Measurements from ENCODE around the gene SPDYE5.
A peak's percentile ranks its signal among the peaks of the same experiment; 100 is the strongest.
"Not testable (repeated sequence)": the region's sequence is repeated elsewhere in the genome, so short reads cannot be mapped to it uniquely, and the experiment has no call there.

The SPDYE5 gene

GRCh38 chr7:75492020-75492419 is at the start of gene SPDYE5:
Gene SPDYE5 (plus strand): TSS chr7:75492320. CDS start chr7:75494048, 1,728 bp downstream.
- peak within 1 kb of the TSS; percentile 73 for H3K27ac ChIP-seq
- not testable (repeated sequence) for H3K4me3 ChIP-seq (ENCODE audit: low read depth in 1 of 2, low read length in 1 of 2); H3K4me1 ChIP-seq (ENCODE audit: control insufficient read depth in 1 of 2, insufficient read depth in 1 of 2, low read depth in 1 of 2, low read length in 1 of 2); H3K27me3 ChIP-seq; H3K9me3 ChIP-seq; H3K36me3 ChIP-seq

- Histone ChIP-seq H3K4me3 (ENCODE audit: low read depth in 1 of 2, low read length in 1 of 2) (peak overlapping the region; percentile 60 to 71), H3K36me3 (peaks cover 33% of the 10 kb centered on the region), H3K27ac (peak overlapping the region; percentile 82)
- not testable (repeated sequence) for H3K4me1 ChIP-seq (ENCODE audit: control insufficient read depth in 1 of 2, insufficient read depth in 1 of 2, low read depth in 1 of 2, low read length in 1 of 2); H3K9me3 ChIP-seq; H3K27me3 ChIP-seq
These were observed 49.5 kb upstream of the SPDYE5 start for GRCh38 chr7:75442465-75443111.

GRCh38 chr7:75449946-75450345 is 42.2 kb upstream of the SPDYE5 start:
- not testable (repeated sequence) for H3K36me3 ChIP-seq; H3K27ac ChIP-seq; H3K9me3 ChIP-seq; H3K4me3 ChIP-seq (ENCODE audit: low read depth in 1 of 2, low read length in 1 of 2); H3K27me3 ChIP-seq; H3K4me1 ChIP-seq (ENCODE audit: control insufficient read depth in 1 of 2, insufficient read depth in 1 of 2, low read depth in 1 of 2, low read length in 1 of 2)

- H3K27me3 ChIP-seq; H3K27ac ChIP-seq; H3K36me3 ChIP-seq; H3K4me3 ChIP-seq (ENCODE audit: low read depth in 1 of 2, low read length in 1 of 2); H3K9me3 ChIP-seq: not testable (repeated sequence)
- peaks cover 12 to 13% of the 10 kb centered on the region in 2 experiments for H3K4me1 ChIP-seq (ENCODE audit: control insufficient read depth in 1 of 2, insufficient read depth in 1 of 2, low read depth in 1 of 2, low read length in 1 of 2)
These were observed 39.6 kb upstream of the SPDYE5 start for GRCh38 chr7:75452494-75452955.

- H3K36me3 ChIP-seq; H3K9me3 ChIP-seq; H3K27me3 ChIP-seq; H3K4me3 ChIP-seq (ENCODE audit: low read depth in 1 of 2, low read length in 1 of 2): not testable (repeated sequence)
- Histone ChIP-seq H3K4me1 (ENCODE audit: control insufficient read depth in 1 of 2, insufficient read depth in 1 of 2, low read depth in 1 of 2, low read length in 1 of 2) (peaks cover 20 to 26% of the 10 kb centered on the region in 2 experiments), H3K27ac (peak overlapping the region; percentile 81)
These were observed 35.7 kb upstream of the SPDYE5 start for GRCh38 chr7:75456403-75456802.

GRCh38 chr7:75458034-75458433 is 34.1 kb upstream of the SPDYE5 start:
- not testable (repeated sequence) for H3K4me3 ChIP-seq (ENCODE audit: low read depth in 1 of 2, low read length in 1 of 2); H3K27me3 ChIP-seq; H3K36me3 ChIP-seq; H3K9me3 ChIP-seq
- Histone ChIP-seq H3K27ac (peak overlapping the region; percentile 56), H3K4me1 (ENCODE audit: control insufficient read depth in 1 of 2, insufficient read depth in 1 of 2, low read depth in 1 of 2, low read length in 1 of 2) (peaks cover 20 to 27% of the 10 kb centered on the region in 2 experiments)

- not testable (repeated sequence) for H3K9me3 ChIP-seq; H3K36me3 ChIP-seq; H3K27me3 ChIP-seq; H3K4me3 ChIP-seq (ENCODE audit: low read depth in 1 of 2, low read length in 1 of 2)
- peak overlapping the region; percentile 66 for H3K27ac ChIP-seq
- H3K4me1 ChIP-seq (ENCODE audit: control insufficient read depth in 1 of 2, insufficient read depth in 1 of 2, low read depth in 1 of 2, low read length in 1 of 2) = peaks cover 20 to 27% of the 10 kb centered on the region in 2 experiments
These were observed 31.6 kb upstream of the SPDYE5 start for GRCh38 chr7:75460541-75460940.

GRCh38 chr7:75470166-75470565 is 22.0 kb upstream of the SPDYE5 start:
- not testable (repeated sequence) for H3K4me3 ChIP-seq (ENCODE audit: low read depth in 1 of 2, low read length in 1 of 2)
- H3K36me3 ChIP-seq = peaks cover 28% of the 10 kb centered on the region

GRCh38 chr7:75477457-75477856 is 14.7 kb upstream of the SPDYE5 start:
- not testable (repeated sequence) for H3K27me3 ChIP-seq; H3K4me1 ChIP-seq (ENCODE audit: control insufficient read depth in 1 of 2, insufficient read depth in 1 of 2, low read depth in 1 of 2, low read length in 1 of 2); H3K9me3 ChIP-seq; H3K4me3 ChIP-seq (ENCODE audit: low read depth in 1 of 2, low read length in 1 of 2); H3K27ac ChIP-seq
- H3K36me3 ChIP-seq = peaks cover 23% of the 10 kb centered on the region

More at GRCh38 chr7:75470166-75470565, 22.0 kb upstream of the SPDYE5 start:
- not testable (repeated sequence) for H3K27ac ChIP-seq; H3K27me3 ChIP-seq; H3K4me1 ChIP-seq (ENCODE audit: control insufficient read depth in 1 of 2, insufficient read depth in 1 of 2, low read depth in 1 of 2, low read length in 1 of 2); H3K9me3 ChIP-seq

GRCh38 chr7:75480313-75480712 is 11.8 kb upstream of the SPDYE5 start:
- not testable (repeated sequence) for H3K36me3 ChIP-seq; H3K27me3 ChIP-seq; H3K27ac ChIP-seq; H3K9me3 ChIP-seq; H3K4me3 ChIP-seq (ENCODE audit: low read depth in 1 of 2, low read length in 1 of 2); H3K4me1 ChIP-seq (ENCODE audit: control insufficient read depth in 1 of 2, insufficient read depth in 1 of 2, low read depth in 1 of 2, low read length in 1 of 2)

GRCh38 chr7:75485355-75485978 is 6.7 kb upstream of the SPDYE5 start:
- H3K27ac ChIP-seq = peak overlapping the region; percentile 87
- not testable (repeated sequence) for H3K36me3 ChIP-seq

GRCh38 chr7:75485979-75486643 is 6.0 kb upstream of the SPDYE5 start, which contains the start of gene POM121C:
Gene POM121C (minus strand): TSS chr7:75486299. CDS start chr7:75441496, 44,803 bp downstream.
- Histone ChIP-seq H3K27ac (peak within 1 kb of the TSS; percentile 87), H3K4me3 (ENCODE audit: low read depth in 1 of 2, low read length in 1 of 2) (peak within 1 kb of the TSS; percentile 79 to 83)
- H3K4me1 ChIP-seq (ENCODE audit: control insufficient read depth in 1 of 2, insufficient read depth in 1 of 2, low read depth in 1 of 2, low read length in 1 of 2); H3K36me3 ChIP-seq; H3K9me3 ChIP-seq; H3K27me3 ChIP-seq: not testable (repeated sequence)

More at GRCh38 chr7:75485355-75485978, 6.7 kb upstream of the SPDYE5 start:
- not testable (repeated sequence) for H3K4me1 ChIP-seq (ENCODE audit: control insufficient read depth in 1 of 2, insufficient read depth in 1 of 2, low read depth in 1 of 2, low read length in 1 of 2); H3K27me3 ChIP-seq; H3K9me3 ChIP-seq
- peak overlapping the region; percentile 79 to 83 for H3K4me3 ChIP-seq (ENCODE audit: low read depth in 1 of 2, low read length in 1 of 2)

- not testable (repeated sequence) for H3K9me3 ChIP-seq; H3K27me3 ChIP-seq; H3K4me1 ChIP-seq (ENCODE audit: control insufficient read depth in 1 of 2, insufficient read depth in 1 of 2, low read depth in 1 of 2, low read length in 1 of 2); H3K36me3 ChIP-seq; H3K27ac ChIP-seq; H3K4me3 ChIP-seq (ENCODE audit: low read depth in 1 of 2, low read length in 1 of 2)
These were observed 16.9 kb downstream of the SPDYE5 start for GRCh38 chr7:75509033-75509432.

Measured in neutrophil (primary cell).